Keratinocyte (primary cell): ENCODE measurements around the gene BHLHE40. TPM values are rescaled to one million over a fixed set of nuclear protein-coding genes. Genes with fewer than 3 reads are reported as not detected.

Experiments used
- DNase-seq: peaks from one replicate; pipeline ENCODE4 v3.0.0-alpha.2; 2011; ENCODE audit warnings: low read depth, missing footprints, low spot score
- FAIRE-seq: peaks from 2 replicates; lab custom pipeline; 2011; peaks lifted over from hg19 to GRCh38; lab: Jason Lieb, UNC
- H2AFZ ChIP-seq: 2 replicates; pipeline ENCODE4 v1.6.0; 2012; ENCODE audit warnings: low read length, control low read depth, inconsistent platforms; ENCODE audit not compliant: control insufficient read depth
- H3K27ac ChIP-seq: 2 replicates; pipeline ENCODE4 v1.5.1; 2011; ENCODE audit warnings: low read length; ENCODE audit not compliant: control insufficient read depth, insufficient read depth
- H3K27me3 ChIP-seq: 3 replicates; pipeline ENCODE4 v1.6.0; 2011; ENCODE audit warnings: low read length; ENCODE audit not compliant: control insufficient read depth, insufficient read depth; ENCODE audit errors: extremely low read depth
- H3K36me3 ChIP-seq, 2 experiments: 2 replicates in 1 of 2; 3 replicates in 1 of 2; pipeline ENCODE4 v1.5.1; 2011; ENCODE audit warnings: low read length in 2 of 2, mild to moderate bottlenecking in 1 of 2; ENCODE audit not compliant: control insufficient read depth in 2 of 2, insufficient read depth in 2 of 2; ENCODE audit errors: extremely low read depth in 1 of 2
- H3K4me1 ChIP-seq: 3 replicates; pipeline ENCODE4 v1.5.1; 2011; ENCODE audit warnings: low read length; ENCODE audit not compliant: control insufficient read depth, insufficient read depth; ENCODE audit errors: extremely low read depth
- H3K4me2 ChIP-seq: 3 replicates; pipeline ENCODE4 v1.6.0; 2011; ENCODE audit warnings: low read depth, low read length; ENCODE audit not compliant: control insufficient read depth, insufficient read depth; ENCODE audit errors: extremely low read depth
- H3K4me3 ChIP-seq, 3 experiments: fragments of 200-600 bp in 1 of 3; sonication (generic) in 1 of 3; 2 replicates in 2 of 3; 3 replicates in 1 of 3; pipeline ENCODE4 v1.5.1; 2011 to 2016; ENCODE audit warnings: low read length in 3 of 3, mild to moderate bottlenecking in 3 of 3, control low read depth in 2 of 3, inconsistent platforms in 1 of 3, low read depth in 1 of 3, mixed read lengths in 1 of 3, mixed run types in 1 of 3, moderate library complexity in 1 of 3; ENCODE audit not compliant: control insufficient read depth in 2 of 3, insufficient read depth in 2 of 3; ENCODE audit errors: extremely low read depth in 1 of 3
- H3K79me2 ChIP-seq: 2 replicates; pipeline ENCODE4 v1.6.0; 2012; ENCODE audit warnings: low read length; ENCODE audit not compliant: control insufficient read depth, insufficient read depth
- H3K9ac ChIP-seq: 3 replicates; pipeline ENCODE4 v1.6.0; 2011; ENCODE audit warnings: low read length; ENCODE audit not compliant: control insufficient read depth, insufficient read depth; ENCODE audit errors: extremely low read depth
- H3K9me1 ChIP-seq: 3 replicates; pipeline ENCODE4 v1.6.0; 2011; ENCODE audit warnings: low read length; ENCODE audit not compliant: control insufficient read depth, insufficient read depth; ENCODE audit errors: extremely low read depth
- H3K9me3 ChIP-seq: 2 replicates; pipeline ENCODE4 v1.5.1; 2012; ENCODE audit warnings: low read depth, low read length; ENCODE audit not compliant: control insufficient read depth
- H4K20me1 ChIP-seq: 3 replicates; pipeline ENCODE4 v1.6.0; 2011; ENCODE audit warnings: low read length; ENCODE audit not compliant: control insufficient read depth, insufficient read depth; ENCODE audit errors: extremely low read depth
- EZH2 ChIP-seq: IDR thresholded peaks from one replicate; pipeline ENCODE4 v1.6.1; 2012; ENCODE audit warnings: inconsistent platforms, mild to moderate bottlenecking, low read length, moderate library complexity
- dilution Hi-C: fragments of 300-500 bp; cut with MboI; formaldehyde crosslinking; loops from one replicate; pipeline ENCODE4 v1.7.0; 2020; ENCODE audit warnings: low sequenced_read_pairs; ENCODE audit not compliant: extremely low pct_ligation_motif_present
- polyA plus RNA-seq, 5 experiments: library from polyadenylated mRNA; depleted of rRNA in 3 of 5; stranded (reverse) in 3 of 5; stranded (forward) in 1 of 5; unstranded in 1 of 5; fragments of >200 nt; gene quantifications; 1 replicate in 1 of 5; 2 replicates in 3 of 5; 3 replicates in 1 of 5; pipeline versions ENCODE4 v1.2.1 to v1.2.3, GENCODE V29; 2011 to 2012; ENCODE audit warnings: missing spikeins in 2 of 5, low read depth in 1 of 5, low replicate concordance in 1 of 5
- TF ChIP-seq, protein P1 (sequence below), 3 experiments: IDR thresholded peaks in 1 of 3; conservative IDR thresholded peaks in 1 of 3; optimal IDR thresholded peaks in 1 of 3; 2 replicates in 2 of 3; 3 replicates in 1 of 3; pipeline versions ENCODE3 to v1.5.1; 2011; ENCODE audit warnings: low read length in 3 of 3, mild to moderate bottlenecking in 3 of 3, moderate library complexity in 2 of 3, control low read depth in 1 of 3, inconsistent platforms in 1 of 3; ENCODE audit not compliant: insufficient read depth in 2 of 3; ENCODE audit errors: extremely low read depth in 1 of 3

BHLHE40 gene
- polyA plus RNA-seq, 1 donor (not counting 4 experiments of a cell fraction or from before 2014, with no cell fraction given), result 95.7 TPM

DNA sequence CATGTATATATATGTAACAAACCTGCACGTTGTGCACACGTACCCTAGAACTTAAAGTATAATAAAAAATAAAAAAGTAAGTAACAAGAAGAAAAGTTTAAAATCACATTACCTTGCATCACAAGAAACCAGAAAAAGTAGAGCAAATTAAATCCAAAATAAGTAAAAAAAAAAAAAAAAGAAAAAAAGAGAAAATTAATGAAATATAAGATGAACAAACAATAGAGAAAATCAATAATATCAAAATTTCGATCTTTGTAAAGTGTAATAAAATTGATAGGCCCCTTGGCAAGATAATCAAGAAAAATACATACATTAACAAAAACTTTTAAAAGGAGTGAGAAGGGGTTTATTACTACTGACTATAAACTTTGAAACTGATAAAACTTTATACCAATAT is 7.4 kb upstream of the BHLHE40 start:
- H4K20me1 ChIP-seq, result no peaks in the 10 kb centered on the region

DNA sequence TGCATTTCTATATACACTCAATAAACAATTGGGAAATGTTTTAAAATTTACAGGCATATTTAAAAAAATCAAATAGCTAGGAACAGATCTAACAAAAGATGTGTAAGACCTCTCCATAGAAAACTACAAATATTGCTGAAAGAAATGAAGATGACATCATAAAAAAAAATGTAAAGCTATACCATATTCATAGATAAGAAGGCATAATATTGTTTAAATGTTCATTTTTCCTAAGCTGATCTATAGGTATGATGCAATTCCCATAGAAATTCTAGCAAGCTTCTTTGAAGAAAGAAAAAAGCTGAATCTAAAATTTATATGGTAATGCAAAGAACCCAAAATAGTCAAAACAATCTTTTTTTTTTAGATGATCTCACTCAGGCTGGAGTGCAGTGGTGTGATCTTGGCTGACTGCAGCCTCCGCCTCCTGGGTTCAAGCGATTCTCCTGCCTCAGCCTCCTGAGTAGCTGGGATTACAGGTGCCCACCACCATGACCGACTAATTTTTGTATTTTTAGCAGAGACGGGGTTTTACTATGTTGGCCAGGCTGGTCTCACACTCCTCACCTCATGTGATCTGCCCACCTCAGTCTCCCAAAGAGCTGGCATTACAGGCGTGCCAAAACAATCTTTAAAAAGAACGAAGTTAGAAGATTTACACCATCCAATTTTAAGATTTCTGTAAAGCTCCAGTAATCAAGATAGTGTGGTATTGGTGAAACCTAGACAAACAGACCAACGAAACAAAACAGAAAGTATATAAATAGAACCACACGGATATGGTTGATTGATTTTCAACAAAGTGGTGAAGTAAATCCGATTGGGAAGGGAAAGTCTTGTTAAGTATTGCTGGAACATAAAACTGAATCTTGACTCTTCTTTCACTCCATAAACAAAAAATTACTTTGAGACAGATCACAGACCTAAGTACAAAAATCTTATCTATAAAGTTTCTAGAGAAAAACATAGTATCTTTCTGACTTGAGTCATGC is 6.3 kb upstream of the BHLHE40 start:
- no peaks in the 10 kb centered on the region for H3K36me3 ChIP-seq
- H3K9ac ChIP-seq, result no peak overlapping the region
- dilution Hi-C loops, result no loop called here
- H3K9me1 ChIP-seq, result no peaks in the 10 kb centered on the region
- H3K4me1 ChIP-seq, result peaks cover 12% of the 10 kb centered on the region
- H4K20me1 ChIP-seq, result no peaks in the 10 kb centered on the region
- no peaks in the 10 kb centered on the region for H3K27me3 ChIP-seq
- no peak for DNase-seq
- no peaks in the 10 kb centered on the region for H3K79me2 ChIP-seq
- H3K4me3 ChIP-seq, result no peak overlapping the region
- no peak for TF ChIP-seq EZH2
- TF ChIP-seq, protein P1, sequence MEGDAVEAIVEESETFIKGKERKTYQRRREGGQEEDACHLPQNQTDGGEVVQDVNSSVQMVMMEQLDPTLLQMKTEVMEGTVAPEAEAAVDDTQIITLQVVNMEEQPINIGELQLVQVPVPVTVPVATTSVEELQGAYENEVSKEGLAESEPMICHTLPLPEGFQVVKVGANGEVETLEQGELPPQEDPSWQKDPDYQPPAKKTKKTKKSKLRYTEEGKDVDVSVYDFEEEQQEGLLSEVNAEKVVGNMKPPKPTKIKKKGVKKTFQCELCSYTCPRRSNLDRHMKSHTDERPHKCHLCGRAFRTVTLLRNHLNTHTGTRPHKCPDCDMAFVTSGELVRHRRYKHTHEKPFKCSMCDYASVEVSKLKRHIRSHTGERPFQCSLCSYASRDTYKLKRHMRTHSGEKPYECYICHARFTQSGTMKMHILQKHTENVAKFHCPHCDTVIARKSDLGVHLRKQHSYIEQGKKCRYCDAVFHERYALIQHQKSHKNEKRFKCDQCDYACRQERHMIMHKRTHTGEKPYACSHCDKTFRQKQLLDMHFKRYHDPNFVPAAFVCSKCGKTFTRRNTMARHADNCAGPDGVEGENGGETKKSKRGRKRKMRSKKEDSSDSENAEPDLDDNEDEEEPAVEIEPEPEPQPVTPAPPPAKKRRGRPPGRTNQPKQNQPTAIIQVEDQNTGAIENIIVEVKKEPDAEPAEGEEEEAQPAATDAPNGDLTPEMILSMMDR (optimal IDR thresholded peaks at IDR 0.05 in 1 of 3, IDR thresholded peaks at IDR 0.05 in 1 of 3, conservative IDR thresholded peaks at IDR 0.05 in 1 of 3; ENCODE audit: extremely low read depth in 1 of 3, insufficient read depth in 2 of 3, low read length in 3 of 3), result no peak
- H3K27ac ChIP-seq, result no peak overlapping the region
- no peak overlapping the region for H3K4me2 ChIP-seq
- no peak overlapping the region for H2AFZ ChIP-seq
- H3K9me3 ChIP-seq, result no peaks in the 10 kb centered on the region
- FAIRE-seq, result no peak

More for the DNA sequence above, 7.4 kb upstream of the BHLHE40 start:
- Histone ChIP-seq H2AFZ (no peak overlapping the region), H3K4me3 (no peak overlapping the region), H3K9ac (no peak overlapping the region), H3K9me1 (no peaks in the 10 kb centered on the region), H3K36me3 (no peaks in the 10 kb centered on the region), H3K27me3 (no peaks in the 10 kb centered on the region), H3K4me2 (no peak overlapping the region), H3K4me1 (peaks cover under 1% of the 10 kb centered on the region), H3K9me3 (no peaks in the 10 kb centered on the region), H3K79me2 (no peaks in the 10 kb centered on the region), H3K27ac (no peak overlapping the region)
- DNase-seq, result no peak
- no peak for TF ChIP-seq EZH2
- TF ChIP-seq, protein P1 (optimal IDR thresholded peaks at IDR 0.05 in 1 of 3, IDR thresholded peaks at IDR 0.05 in 1 of 3, conservative IDR thresholded peaks at IDR 0.05 in 1 of 3; ENCODE audit: extremely low read depth in 1 of 3, insufficient read depth in 2 of 3, low read length in 3 of 3), result no peak
- dilution Hi-C loops, result no loop called here
- no peak for FAIRE-seq
